Measurements from ENCODE around the gene CMPK1. TPM values are rescaled to one million over a fixed set of nuclear protein-coding genes. Genes with fewer than 3 reads are reported as not detected.

Gene CMPK1
- total RNA-seq, 1 donor from 2014 or later: 149 TPM

- no peak for DNase-seq (ENCODE audit: low spot score)
Observed at GRCh38 chr1:47424336-47424982, 90.9 kb downstream of the CMPK1 start.

Other genes starting within 250 kb of the CMPK1 start
- gene CYP4A22, start 196.3 kb upstream of the CMPK1 start, total RNA-seq: 0.86 TPM
- 91.1 TPM for gene PDZK1IP1, start 143.8 kb upstream of the CMPK1 start, total RNA-seq
- gene TAL1, start 101.6 kb upstream of the CMPK1 start, total RNA-seq: 6.0 TPM
- gene STIL, start 19.6 kb upstream of the CMPK1 start, total RNA-seq: 2.7 TPM
- gene FOXE3, start 82.5 kb downstream of the CMPK1 start, total RNA-seq: not detected
- 0.26 TPM for gene FOXD2, start 104.3 kb downstream of the CMPK1 start, total RNA-seq

Data from mucosa of gallbladder (tissue), 1 donor.